NCI-H128 (cell line): ENCODE data around the gene CD83.

Experiments
- DNase-seq: peaks from one replicate; lab custom pipeline; 2025; ENCODE audit not compliant: unreplicated experiment; lab: John Stamatoyannopoulos, UW

CD83 gene

GRCh38 chr6:14123386-14124111 lies 6.0 kb downstream of the CD83 start:
- DNase-seq = no peak

- no peak for DNase-seq
Observed at GRCh38 chr6:14125346-14125745, 7.8 kb downstream of the CD83 start.

GRCh38 chr6:14126191-14126590 lies 8.6 kb downstream of the CD83 start:
- DNase-seq = no peak

- no peak for DNase-seq
Observed at GRCh38 chr6:14127611-14128010, 10.0 kb downstream of the CD83 start.

GRCh38 chr6:14128012-14128411 lies 10.4 kb downstream of the CD83 start:
- no peak for DNase-seq

- DNase-seq = no peak
Observed at GRCh38 chr6:14128746-14129145, 11.2 kb downstream of the CD83 start.

GRCh38 chr6:14129575-14129974 lies 12.0 kb downstream of the CD83 start:
- no peak for DNase-seq

- DNase-seq = no peak
Observed at GRCh38 chr6:14130435-14131075, 13.0 kb downstream of the CD83 start.

- DNase-seq = no peak
Observed at GRCh38 chr6:14131579-14131978, 14.0 kb downstream of the CD83 start.

GRCh38 chr6:14132244-14132920 lies 14.8 kb downstream of the CD83 start:
- no peak for DNase-seq

GRCh38 chr6:14132921-14133275 lies 15.3 kb downstream of the CD83 start:
- no peak for DNase-seq

GRCh38 chr6:14134211-14134910 lies 16.8 kb downstream of the CD83 start:
- no peak for DNase-seq

GRCh38 chr6:14135893-14136539 lies 18.4 kb downstream of the CD83 start:
- no peak for DNase-seq

GRCh38 chr6:14138701-14139215 lies 21.2 kb downstream of the CD83 start:
- DNase-seq = no peak

GRCh38 chr6:14141351-14142062 lies 23.9 kb downstream of the CD83 start:
- no peak for DNase-seq

GRCh38 chr6:14142063-14142450 lies 24.5 kb downstream of the CD83 start:
- DNase-seq = no peak

- no peak for DNase-seq
Observed at GRCh38 chr6:14142511-14143223, 25.1 kb downstream of the CD83 start.

- no peak for DNase-seq
Observed at GRCh38 chr6:14143305-14143704, 25.7 kb downstream of the CD83 start.

- DNase-seq = no peak
Observed at GRCh38 chr6:14144678-14145113, 27.1 kb downstream of the CD83 start.
